ENCODE results near the gene MYOZ3.

Gene MYOZ3, protein sequence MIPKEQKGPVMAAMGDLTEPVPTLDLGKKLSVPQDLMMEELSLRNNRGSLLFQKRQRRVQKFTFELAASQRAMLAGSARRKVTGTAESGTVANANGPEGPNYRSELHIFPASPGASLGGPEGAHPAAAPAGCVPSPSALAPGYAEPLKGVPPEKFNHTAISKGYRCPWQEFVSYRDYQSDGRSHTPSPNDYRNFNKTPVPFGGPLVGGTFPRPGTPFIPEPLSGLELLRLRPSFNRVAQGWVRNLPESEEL

DNA sequence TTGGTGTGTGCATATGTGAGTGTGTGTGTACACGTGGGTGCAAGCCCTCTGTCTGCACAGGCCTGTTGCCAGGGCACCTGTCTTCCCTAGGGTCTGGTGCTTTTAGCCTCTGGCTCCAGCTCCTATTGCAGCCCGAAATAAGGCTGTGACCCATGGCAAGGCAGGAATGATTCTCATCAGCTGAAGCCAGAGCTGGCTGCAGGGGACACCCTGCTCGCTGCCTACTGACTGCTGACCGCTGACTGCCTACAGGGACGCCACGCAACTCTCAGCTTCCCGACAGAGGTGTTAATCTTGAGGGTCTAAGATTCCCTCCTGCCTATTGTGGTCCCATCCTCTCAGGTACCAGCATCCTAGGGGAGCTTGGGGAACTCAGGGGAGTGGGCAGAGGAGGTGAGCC lies at the start of gene MYOZ3:
Gene MYOZ3, plus strand, starts transcription at position 166 of the 400 bp plus-strand sequence. CDS start 1,691 bp downstream, outside the sequence.
- FAIRE-seq = no peak

DNA sequence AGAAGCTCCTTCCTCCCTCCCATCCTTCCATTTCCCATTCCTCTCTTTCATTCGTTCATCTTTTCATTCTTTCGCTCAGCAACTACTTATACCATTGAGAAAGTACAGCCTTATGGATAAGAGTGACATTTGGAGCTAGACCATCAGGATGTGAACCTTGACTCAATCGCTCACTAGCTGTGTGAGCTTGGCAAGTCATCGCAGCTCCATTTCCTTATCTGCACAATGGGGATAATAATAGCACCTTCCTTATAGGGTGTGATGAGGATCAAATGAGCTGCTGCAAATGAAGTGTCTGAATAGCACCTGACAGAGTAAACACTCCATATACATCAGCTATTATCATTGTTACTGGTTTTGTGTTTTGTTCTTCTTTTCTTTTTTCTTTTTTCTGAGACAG lies 48.6 kb upstream of the MYOZ3 start:
- no peak for FAIRE-seq

DNA sequence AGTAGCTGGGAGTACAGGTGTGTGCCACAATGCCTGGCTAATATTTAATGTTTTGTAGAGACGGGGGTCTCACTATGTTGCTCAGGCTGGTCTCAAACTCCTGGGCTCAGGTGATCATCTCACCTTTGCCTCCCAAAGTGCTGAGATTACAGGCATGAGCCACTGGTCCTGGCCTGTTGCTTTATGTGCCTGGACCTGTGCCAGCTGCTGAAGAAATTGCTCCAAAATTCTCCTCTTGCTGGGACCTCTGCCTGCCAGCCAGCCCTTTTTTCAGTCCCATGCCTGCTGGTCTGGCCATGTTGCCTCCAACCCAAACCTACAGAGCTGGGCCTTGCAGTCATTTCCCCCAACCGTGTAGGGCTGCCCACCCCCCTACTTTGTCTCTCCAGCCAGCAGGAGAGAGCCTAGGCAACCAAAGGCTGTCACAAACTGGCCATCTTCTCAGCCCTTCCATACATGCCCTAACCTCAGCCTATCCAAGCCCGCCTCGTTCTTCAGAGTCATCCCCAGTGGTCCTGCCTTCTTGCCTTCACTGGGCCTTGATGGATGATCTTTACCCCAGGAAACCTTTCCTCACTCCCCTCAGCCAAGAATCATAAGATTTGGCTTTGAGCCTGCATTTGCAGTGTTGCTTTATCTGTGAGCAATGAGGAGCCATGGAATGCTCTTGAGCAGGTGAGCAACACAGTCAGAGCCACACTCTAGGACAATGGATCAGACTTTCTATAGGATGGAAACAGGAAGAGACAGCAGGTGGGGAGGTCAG lies 48.0 kb upstream of the MYOZ3 start:
- no peak for FAIRE-seq

DNA sequence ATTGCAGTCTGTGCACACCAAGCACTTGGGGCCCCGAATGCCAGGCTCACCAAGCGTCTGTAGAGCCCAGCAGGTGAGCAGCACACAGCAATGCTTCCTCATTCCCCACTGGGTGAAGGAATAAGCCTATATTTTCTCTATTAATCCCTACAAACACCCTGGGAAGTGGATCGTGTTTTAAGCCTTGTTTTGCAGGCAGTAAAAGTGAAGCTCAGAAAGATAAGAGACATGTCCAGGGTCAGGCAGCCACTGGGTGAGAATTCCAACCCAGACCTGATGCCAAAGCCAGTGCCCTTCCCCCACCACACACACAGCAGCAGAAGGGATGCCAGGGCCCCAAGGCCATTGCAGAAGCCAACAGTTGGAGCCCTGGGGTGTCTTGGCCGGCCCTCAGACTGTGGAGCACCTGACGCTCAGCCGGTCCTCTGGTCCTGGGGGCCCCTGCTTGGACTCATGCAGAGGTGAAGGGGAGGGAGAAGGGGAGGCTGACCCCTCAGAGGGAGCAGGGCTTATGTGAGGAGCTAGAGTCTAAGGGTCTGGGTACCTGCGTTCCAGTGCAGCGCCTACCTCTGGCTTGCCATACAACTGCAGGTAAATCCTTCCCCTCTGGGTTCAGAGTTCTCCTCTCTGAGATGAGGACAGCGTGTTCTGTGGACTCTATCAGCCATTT lies 46.9 kb upstream of the MYOZ3 start:
- no peak for FAIRE-seq

DNA sequence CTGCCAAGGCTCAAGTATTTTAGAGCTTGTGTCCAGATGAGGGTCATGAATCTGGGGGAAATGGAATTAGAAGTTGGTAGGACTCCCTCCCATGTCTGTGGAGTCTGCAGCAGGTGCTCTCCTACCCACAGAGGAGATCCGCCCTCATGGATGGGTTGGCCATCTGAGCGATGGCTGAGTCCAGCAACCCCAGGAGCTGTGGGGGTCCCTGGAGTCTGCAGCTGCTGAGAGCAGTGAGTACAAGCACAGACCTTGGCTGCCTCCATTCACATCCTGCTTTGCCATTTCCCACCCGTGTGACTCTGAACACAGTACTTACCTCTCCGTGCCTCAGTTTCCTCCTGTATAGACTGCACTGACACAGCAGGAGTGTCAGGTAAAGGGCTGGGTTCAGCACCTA lies 46.4 kb upstream of the MYOZ3 start:
- FAIRE-seq = no peak

DNA sequence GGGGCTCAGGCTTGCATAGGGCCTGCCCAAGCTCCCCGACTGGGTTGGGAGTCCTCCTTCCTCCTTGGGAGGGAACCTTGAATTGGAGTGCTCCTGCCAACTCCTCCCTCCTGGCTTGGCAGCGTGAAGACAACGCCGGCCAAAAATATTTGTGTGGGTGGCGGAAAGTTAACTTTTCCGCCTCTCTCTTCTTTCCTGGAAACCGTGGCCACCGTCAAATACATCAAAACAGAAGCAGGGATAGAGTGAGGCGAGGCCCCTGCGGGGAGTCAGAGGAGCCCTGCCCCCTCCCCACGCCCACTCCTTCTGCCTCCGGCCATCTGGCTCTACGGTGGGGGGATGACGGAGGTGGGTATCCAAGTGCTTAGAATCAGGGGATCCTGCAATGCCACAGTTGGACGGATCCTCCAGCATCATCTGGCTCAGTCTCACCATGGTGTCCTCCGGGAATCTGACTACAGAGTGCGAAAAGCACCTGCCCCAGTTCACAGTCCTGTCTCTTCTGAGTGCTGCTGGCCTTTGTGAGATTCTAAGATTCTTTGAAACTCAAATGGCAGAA lies 45.8 kb upstream of the MYOZ3 start:
- no peak for FAIRE-seq

DNA sequence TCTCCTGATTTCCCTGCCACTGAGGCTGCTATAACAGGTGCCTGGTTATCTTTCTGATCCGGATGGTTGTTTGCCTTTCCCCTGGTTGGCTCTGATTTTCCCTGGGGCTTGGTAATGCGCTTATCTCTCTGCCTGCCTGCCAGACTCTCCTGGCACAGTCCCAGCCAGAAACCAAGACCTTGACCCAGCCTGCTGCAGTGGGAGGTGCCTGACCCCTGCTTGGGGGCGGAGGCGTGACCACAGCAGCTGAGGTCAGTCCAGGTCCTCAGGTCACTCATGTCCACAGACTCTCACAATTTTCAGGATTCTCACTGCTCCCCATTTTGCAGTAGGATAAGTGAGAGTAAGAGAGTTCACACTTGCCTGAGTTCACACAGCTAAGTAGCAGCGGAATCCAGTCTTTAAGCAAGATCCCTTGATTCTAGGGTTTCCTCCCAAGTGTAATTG lies 45.0 kb upstream of the MYOZ3 start:
- no peak for FAIRE-seq

GRCh38 chr5:150616506-150616905 lies 44.5 kb upstream of the MYOZ3 start:
- FAIRE-seq = no peak

DNA sequence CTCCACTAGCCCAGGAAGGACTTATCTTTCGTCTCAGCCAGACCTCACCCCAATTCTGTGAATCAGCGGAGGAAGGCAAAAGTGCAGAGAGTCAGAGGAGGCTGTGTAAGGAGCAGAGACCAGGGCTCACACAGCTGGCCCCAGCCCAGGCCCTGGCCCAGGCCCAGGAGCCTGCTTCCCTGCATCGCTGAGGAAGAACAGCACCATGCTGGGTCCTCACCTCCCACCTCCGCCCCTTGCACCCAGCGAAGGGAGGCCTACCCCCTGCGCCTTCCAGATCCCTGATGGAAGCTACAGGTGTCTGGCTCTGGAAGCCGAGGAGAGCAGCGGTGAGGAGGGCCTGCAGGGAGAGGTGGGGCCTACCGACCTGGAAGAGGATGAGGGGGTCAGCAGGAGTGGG lies 42.9 kb upstream of the MYOZ3 start:
- no peak for FAIRE-seq

GRCh38 chr5:150618588-150619281 lies 42.3 kb upstream of the MYOZ3 start:
- no peak for FAIRE-seq

DNA sequence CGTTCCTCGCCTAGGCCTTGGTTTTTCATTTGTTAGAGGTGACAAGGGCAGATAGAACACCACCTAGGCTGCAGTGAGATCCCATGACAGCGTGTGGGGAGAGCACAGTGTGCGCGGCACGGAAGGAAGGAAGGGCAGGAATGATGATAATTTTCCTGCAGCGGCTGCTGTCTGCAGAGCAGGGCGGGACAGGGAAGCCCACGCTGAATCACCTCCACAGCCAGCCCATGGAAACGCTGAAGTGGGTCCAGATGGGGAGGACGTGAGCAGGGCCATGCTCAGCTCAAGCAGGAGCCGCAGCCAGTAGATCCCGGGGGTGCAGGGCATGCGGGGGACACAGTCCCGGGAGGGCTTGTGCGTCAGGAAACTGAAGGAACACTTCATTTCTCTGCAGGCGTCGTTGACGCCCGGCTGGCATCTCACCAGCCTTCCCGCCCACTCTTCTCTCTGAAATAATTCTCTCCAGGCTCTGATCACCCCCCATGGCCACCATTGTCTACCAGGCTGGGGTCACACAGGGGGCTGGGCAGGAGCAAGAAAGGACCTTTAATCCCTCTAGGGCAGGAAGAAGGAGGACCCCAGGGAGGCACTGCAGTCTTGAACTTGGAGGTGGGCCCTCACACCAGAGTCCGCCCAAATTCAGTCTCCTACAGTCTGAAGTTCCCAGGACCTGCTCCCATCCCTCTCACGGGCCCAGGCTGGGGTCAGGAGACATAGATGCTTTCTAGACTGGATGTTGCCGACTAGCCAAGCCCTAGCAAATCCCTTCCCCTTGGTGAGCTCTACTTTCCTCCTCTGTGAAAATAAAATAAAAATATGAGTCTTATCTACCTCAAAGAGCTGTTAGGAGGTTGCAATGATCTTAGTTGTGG lies 41.5 kb upstream of the MYOZ3 start:
- FAIRE-seq = no peak

DNA sequence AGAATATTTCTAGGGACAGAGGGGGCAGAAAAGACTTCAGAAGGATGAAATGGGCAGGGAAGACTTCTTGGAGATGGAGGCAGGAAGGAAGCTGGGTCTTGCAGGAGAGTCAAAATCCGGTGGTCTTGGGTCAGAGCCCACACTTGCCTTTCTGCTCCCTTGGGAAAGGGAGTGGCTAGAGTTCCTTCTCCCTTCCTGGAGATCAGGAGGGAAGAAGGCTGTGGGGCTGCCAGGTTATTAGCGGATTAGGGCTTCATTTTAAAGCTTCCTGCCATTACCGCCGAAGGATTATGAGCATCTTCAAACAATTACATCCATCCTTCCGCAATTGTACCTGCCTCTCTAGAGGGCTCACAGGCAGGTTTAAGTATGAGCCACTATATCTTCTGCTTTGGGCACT lies 39.8 kb upstream of the MYOZ3 start:
- FAIRE-seq = no peak

DNA sequence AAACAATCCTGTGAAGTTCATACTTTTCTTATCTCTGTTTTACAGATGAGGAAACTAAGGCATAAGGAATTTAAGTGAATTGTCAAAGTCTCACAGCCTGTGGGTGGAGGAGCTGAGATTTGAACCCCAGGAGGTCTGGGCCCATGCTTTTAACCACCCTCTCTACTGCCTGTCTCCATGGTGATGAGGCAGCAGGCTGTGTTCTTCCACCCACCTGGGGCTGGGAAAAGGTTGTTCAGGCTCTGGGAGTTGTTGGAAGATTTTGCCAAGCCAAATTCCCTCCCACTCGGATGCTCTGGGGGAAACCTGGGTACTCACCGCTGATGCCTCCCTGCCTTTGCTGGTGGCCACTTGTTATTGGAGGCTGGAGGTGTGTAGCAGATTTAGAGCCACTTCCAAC lies 38.9 kb upstream of the MYOZ3 start:
- FAIRE-seq = no peak

DNA sequence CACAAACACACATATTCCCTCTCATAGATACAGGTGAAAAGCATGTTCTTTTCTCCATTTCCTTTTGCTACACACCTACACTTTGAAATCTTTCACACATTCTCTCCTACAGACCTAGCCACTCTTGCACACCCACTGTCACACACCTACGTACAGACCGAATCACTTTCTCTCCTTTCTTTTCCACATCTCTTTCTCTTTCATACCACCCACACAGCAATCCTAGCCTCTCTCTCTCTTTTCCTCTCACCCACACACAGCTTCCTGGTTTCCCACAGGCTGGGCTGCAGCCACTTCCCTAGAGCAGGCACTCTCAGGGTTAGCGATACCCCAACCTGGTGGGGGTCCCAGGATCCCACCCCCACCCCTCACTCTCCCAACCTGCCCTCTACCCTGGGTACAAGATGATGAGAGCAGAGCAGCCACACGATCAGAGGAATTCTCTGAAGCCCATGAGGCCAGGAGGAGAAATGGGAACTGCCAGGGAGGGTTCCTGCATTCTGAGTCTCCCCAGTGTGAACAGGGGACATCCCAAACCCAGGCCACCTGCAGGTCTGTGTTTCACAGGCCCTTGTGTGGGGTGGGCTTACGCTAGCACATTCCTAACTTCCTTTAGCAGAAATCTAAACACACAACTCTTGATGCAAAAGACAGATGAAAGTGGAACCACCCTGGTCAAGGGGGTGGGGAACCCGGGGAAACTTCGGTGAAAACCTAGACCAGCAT lies 37.7 kb upstream of the MYOZ3 start:
- no peak for FAIRE-seq

GRCh38 chr5:150623878-150624216 lies 37.2 kb upstream of the MYOZ3 start:
- no peak for FAIRE-seq

- no peak for FAIRE-seq
These were observed 36.5 kb upstream of the MYOZ3 start for GRCh38 chr5:150624334-150625163.

DNA sequence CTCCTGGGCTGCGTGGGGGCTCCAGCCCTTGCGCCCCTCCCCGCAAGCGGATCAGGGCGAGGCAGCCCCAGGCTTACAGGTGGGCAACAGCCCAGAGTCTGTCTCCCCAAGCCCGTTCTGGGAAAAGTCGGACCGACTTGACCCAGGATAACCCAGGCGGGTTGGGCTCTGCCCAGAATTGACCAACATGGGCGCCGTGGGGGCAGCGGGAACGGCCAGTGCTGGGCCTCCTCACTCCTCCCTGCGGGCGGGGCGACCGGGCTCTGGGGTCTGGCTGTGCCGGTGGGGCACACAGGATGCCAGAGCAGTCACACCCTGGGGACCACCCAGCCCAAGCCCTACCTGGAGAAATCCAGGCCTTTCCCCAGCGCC lies 35.9 kb upstream of the MYOZ3 start:
- no peak for FAIRE-seq

DNA sequence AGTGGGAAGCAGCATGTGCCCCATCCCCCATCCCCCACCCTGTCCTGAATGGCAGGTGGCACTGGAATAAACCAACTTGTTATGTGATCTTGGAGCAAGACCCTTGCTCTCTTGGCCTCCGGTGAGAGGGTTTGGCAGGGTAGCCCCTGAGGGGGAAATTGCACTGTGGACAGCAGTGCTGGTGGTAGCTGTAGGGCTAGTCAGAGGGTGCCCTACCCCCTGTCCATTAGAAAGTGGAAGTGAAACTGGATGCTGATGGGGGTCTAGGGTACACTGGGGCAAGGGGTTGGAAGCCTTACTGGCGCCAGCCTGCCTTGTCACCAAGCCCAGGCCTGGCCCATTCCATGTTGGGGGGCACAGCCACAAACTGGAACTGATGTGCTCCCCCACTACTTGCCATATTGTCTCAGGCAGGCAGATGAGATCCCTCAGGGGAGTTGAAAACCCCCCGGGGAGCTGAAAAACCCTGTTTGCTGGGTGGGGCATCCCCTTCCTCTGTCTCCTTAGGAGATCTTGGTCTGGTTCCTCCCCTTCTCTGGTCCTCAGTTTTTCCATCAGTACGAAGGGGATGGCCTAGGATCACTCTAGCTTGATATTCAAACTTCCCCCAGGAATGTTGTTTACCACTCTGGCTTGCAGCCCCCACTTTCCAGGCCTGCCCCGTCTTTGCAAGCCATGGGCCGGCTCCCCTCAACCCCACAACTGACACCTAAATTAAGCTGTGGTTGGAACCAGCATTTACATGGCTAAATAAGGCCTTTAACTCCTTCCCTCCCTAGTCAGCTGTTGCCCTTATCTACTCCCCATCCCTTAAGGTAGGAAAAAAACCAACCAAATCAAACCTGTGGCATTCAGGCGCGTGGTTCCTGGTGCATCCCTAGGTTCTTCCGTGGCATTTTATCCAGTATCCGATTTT lies 35.0 kb upstream of the MYOZ3 start:
- no peak for FAIRE-seq

GRCh38 chr5:150626853-150627276 lies 34.2 kb upstream of the MYOZ3 start:
- no peak for FAIRE-seq

All from colon (tissue), 2 donors.